ENCODE measurements around the gene HS6ST1.

The HS6ST1 gene

GRCh38 chr2:128347701-128348539 lies 29.3 kb upstream of the HS6ST1 start:
- DNase-seq = peak; percentile 31 to 35

GRCh38 chr2:128347171-128347558 lies 28.5 kb upstream of the HS6ST1 start:
- no peak for DNase-seq

DNA sequence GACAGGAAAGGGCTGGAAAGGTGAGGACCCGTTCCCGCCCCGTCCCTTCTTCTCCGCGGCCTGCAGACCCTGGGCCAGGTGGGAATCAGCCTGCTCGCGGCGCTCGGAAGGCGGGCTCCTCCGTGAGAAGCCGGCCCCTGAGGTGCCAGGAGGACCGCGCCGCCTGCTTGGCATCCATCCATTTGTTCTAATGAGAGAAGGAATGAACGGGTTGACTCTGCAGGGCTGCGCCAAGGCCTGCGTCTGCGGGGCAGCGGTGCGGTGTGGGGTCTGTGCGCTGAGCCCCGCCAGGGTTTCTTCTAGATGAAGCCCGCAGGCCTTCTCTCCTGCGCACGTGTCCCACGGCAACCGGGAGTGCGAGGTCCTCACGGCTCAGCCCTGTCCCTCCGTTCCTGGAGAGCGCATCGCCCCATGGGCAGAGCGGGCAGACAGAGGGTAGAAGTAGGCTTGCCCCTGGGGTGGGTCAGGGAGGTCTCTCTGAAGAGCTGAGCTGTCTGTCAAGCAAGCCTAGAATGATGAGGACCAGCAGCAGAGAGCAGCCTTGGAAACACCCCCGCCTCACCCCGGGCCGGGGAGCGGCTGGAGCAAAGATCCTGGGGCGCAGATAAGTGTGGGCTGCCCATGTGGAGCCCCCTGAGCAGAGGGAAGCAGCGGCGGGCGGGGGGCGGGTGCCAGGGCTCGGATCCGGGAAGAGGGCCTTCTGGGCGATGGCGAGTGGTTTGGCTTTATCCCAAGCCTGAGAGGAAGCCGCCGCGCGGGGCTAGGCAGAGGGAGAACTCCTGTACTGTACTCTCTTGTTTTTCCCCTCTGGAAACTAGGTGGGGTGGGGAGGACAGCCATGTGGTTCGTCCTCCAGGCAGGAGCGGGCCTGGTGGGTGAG lies 27.9 kb upstream of the HS6ST1 start:
- DNase-seq = no peak

DNA sequence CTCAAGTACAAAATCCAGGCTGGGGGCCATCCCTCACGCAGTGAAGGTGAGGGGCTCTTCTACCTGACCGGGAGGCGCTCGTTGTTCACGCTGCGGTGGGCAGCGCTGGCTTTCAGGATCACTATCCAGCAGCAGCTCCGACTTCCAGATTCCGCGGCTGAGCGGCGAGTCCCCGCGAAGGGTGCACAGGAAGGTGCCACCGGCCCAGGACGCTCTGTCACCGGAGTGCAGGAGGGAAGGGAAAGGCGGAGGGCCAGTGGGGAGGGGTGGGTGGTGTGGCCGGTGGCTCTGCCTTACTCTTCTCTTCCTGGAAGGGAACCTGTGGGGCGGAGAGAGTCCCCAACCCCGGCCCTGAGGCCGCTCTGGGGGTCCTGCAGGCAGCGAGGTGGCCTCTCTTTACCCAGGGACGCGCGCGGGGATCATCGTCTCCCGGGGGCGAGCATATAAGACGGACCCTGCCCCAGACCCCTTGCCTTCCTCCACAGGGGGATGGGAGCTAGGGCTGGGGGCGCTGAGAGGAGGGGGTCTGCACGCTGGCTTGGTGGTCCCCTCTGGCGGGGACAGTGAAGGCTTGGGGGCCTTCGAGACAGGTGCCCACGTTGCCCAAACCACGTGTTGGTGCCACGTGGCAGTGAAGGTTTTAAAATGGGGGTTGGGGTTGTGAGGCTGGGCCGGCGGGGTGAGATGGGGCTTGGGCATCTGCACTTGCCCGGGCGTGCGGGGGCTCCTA lies 26.9 kb upstream of the HS6ST1 start:
- no peak for DNase-seq

DNA sequence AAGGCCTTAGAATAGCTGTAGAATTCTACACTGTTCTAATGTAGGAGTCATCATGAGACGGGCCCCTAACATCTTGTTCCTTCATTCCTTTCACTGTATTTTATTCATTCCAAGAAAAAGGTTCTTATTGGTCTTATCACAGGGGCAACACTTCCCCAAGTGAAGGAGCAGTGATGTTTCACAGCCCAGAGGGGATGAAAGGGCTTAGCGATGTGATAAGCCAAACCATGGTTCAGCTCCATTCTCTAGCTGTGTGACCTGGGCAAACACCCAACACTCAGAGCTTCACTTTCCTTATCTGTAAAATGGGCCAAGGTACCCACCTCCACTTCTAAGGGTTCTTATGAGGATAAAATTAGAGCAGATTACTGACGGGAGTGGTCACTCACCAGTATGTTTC lies 25.4 kb upstream of the HS6ST1 start:
- DNase-seq = no peak

GRCh38 chr2:128343459-128343858 lies 24.8 kb upstream of the HS6ST1 start:
- DNase-seq = no peak

DNA sequence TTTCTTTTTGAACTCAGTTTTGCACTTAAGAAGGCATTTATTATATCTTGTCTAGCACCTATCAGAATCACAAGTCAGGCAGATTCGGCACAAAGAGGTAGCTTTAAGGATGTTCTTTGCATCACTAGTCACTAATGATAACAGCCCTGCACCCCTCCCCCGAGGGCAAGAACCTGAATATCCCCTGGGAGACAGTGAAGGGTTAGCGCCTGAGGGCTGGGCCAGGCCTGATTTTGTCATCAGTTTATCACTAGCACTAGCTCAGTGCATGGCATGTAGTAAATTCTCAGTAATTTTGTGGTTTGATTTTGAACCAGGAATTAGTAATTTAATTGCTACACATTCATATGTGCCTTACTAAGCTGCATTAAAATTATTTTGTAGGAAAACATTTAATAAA lies 23.9 kb upstream of the HS6ST1 start:
- DNase-seq = no peak

DNA sequence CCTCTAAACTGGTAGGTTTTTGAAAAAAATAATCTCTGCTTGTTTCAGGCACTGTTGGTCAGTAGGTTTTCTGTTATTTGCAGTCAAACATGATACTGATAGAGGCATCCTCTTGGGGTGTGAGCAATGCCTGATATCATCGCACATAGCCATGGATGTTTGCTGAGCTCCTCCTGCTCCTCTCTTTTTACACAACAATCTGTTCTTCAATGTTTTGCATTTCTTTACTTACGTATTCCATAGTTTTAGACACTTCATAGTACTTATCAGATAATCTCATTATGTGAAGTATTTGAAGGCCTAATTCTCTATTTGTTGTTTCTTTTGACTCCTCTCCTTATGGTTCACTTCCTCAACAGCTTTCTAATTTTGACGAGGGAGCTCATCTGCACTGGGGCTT lies 23.0 kb upstream of the HS6ST1 start:
- no peak for DNase-seq

GRCh38 chr2:128332091-128332634 lies 13.5 kb upstream of the HS6ST1 start:
- DNase-seq = no peak

- DNase-seq = no peak
Observed at GRCh38 chr2:128330583-128330982, 11.9 kb upstream of the HS6ST1 start.

DNA sequence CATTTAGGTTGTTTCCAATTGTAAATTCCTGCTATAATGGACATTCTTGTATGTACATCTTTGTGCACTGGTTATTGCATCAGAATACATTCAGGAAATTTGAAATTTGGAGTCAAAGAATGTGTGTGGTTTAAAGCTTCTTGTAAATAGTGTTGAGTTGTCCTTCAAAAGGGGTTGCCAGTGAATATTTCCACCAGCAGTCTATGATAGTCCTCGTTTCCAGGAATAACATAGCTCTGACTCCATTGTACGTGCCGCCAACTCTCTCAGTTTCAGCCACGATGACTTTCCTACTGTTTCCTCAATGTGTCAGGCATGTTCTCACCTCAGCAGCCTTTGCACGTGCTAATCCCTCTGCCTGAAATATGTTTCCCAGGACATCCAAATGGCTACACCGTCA lies 10.9 kb upstream of the HS6ST1 start:
- DNase-seq = no peak

DNA sequence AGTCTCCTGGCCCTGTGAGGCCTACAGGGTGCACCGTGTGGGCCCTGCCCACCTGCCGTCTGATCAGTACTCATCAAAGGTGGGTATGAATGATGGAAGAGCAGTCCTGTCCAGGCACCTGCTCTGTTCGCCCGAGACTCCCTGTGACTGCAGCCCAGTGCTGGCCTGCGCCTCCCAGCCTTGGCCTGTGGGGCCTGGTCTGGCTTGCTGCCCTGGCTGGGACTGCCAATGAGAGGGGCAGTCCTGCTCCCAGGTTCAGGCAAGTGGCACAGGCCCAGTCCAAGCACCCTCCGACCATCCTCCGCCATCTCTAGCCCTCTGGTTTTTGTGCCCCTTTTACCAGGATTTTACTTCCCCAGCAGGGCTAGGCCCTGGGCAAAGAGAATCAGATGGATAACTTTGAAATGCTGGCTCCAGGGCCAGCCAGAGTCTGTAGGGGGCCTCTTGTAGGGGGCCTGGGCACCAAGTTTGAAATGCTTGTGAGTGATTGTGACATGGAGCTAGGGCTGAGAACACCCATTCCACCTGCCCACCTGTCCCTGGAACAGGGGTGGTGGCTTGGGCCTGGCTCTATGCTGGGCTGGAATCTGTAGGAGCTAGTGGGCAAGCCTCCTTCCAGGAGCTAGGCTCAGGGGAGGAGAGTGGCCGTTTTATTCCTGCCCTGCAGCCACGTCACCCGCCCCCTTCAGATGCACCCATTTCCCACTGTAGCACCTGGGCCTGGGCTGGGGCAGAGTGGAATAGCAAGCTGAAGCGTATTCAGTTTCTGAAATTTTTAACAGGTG lies 8.7 kb upstream of the HS6ST1 start:
- no peak for DNase-seq

- no peak for DNase-seq
Observed at GRCh38 chr2:128326346-128326745, 7.7 kb upstream of the HS6ST1 start.

GRCh38 chr2:128325611-128326181 lies 7.0 kb upstream of the HS6ST1 start:
- DNase-seq = no peak

DNA sequence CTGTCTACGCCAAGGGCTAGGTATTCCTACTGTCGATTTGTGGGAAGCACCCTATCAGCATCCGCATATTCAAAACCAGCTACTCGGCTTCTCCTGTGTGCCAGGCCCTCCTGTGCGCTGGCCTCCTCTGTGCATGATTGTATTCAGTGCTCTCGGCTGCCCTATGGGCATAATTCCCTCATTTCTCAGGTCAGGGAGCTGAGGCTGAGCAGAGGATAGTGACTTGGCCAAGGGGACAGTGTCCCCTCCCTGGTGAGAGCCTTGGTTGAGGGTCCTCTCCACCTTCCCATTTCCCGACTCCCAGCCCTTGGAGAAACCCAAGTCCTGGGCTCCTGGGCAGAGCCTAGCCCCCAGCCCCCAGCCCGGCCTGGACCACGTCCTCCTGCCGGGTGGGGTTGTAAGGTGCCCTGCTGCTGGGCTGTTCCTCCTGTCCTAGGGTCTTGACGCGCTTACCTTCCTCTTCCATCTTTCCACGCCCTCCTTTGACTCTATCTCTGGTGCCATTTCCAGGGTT lies 6.3 kb upstream of the HS6ST1 start:
- DNase-seq = no peak

DNA sequence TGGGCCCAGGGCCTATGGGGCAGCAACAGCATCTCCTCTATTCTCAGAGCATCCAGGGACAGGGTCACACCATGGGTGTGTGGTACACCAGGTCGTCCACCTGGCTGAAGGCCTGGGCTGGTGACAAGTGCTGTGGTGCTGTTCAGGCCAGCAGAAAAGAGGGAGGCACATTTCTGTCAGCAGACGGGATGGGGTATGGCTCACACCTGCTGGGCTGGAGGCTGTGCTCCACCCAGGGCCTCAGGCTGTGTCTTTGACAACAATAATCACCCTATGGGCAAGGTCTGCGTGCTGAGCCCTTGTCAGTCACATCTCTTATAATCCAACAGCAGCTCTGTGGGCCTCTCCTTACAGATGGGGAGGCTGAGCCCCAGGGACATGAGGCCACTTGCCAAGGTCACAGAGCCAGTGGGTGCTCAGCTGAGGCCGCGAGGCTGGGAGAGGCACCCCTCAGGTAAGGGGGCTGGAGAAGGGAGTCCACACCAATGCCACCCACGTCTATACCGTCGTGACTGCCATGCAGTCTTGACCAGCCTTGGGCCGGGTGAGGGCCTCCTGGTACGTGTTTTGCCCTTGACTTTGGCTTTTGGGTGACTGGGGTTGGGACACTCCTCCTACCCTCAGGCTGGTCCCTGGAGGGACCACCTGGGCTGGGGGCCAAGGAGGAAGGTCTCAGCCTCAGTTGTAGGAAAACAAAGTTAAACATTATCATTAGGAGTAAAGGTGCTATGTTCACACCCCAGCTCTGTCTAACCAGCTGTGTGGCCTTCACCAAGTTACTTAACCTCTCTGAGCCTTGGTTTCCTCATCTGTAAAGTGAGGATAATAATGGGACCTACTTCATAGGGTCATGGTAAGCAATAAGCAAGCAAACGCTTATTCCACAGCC lies 5.6 kb upstream of the HS6ST1 start:
- no peak for DNase-seq

DNA sequence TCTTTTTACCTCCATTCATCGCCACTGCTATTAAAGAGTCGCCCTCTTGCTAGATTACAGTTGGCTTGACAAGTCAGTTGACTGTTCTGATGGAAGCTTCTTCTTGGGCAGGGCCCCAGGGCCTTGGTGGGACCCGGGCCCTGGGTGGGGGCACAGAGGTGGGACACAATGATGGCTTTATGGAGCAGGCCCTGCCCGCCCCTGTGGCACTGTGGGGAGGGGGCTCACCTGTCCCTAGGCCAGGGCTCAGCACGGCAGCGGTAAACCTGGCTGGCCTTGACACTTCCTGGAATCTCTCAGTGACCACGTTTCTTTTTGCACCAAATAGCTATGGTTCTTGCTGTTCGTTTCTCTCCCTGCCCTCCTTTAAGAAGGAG lies 4.9 kb upstream of the HS6ST1 start:
- no peak for DNase-seq

GRCh38 chr2:128322715-128323554 lies 4.3 kb upstream of the HS6ST1 start:
- DNase-seq = no peak
